ENCODE data around the gene KCNIP1. TPM values are rescaled to one million over a fixed set of nuclear protein-coding genes. Genes with fewer than 3 reads are reported as not detected.

KCNIP1 gene
- total RNA-seq, 1 experiment from 2014 or later, result not detected

DNA sequence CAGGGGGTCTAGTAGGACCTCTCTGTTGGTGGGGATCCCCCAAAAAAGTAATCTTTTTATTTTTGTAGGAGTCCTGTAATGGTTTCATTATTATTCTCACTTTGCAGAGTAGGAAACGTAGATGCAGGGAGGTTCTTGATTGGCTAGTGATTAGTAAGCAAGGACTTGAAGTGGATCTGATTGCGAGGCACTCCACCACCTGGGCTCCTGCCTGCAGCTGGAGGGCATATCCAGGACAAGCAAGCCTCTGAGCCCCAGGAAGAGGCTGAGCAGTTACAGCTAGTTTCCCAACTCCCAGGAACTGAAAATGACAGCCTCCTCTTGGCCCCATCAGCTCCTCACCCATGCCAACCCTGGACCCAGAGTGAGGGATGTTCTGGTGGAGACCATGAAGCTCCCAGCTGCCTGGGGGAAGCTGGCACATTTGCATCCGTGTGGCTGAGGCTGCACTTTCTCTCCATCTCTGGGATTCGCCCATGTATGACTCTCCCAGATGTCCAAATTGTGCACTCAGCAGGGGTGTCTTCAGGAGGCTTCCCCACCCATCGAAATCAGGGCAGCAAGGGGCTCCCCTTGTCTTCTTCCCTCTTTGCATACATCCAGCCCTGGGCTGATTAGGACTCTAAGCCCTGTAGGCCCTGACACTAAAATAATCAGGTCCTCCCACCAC lies 10.2 kb downstream of the KCNIP1 start:
- Histone ChIP-seq H2AFZ (ENCODE audit: low read depth, low read length, poor library complexity, severe bottlenecking) (no peak overlapping the region), H3K27ac (ENCODE audit: low read depth, low read length) (no peak overlapping the region), H3K36me3 (ENCODE audit: control insufficient read depth in 1 of 2, insufficient read depth in 2 of 2, low read length in 2 of 2) (no peaks in the 10 kb centered on the region), H3K27me3 (ENCODE audit: insufficient read depth, low read length) (peaks cover 33% of the 10 kb centered on the region), H3K9me3 (ENCODE audit: control insufficient read depth in 1 of 2, insufficient read depth in 1 of 2, low read depth in 1 of 2, low read length in 2 of 2) (no peaks in the 10 kb centered on the region), H3K9ac (ENCODE audit: low read length) (no peak overlapping the region), H3K9me2 (ENCODE audit: insufficient read depth) (no peaks in the 10 kb centered on the region), H3K79me2 (ENCODE audit: insufficient read depth, low read length) (no peaks in the 10 kb centered on the region), H3K4me1 (ENCODE audit: control insufficient read depth in 1 of 2, insufficient read depth in 2 of 2, low read length in 2 of 2) (no peaks in the 10 kb centered on the region), H3K4me3 (replicated peaks in 1 of 2; ENCODE audit: low read depth in 1 of 2, low read length in 2 of 2) (no peak overlapping the region), H3K4me2 (ENCODE audit: low read length) (no peak overlapping the region), H4K20me1 (ENCODE audit: insufficient read depth) (no peaks in the 10 kb centered on the region)
- RAD21 ChIA-PET (ENCODE audit: low non-redundant PET in 1 of 2, low total read pairs in 2 of 2, uncharacterized antibody in 2 of 2, unreplicated experiment in 2 of 2), result no interaction called here
- POLR2A ChIA-PET, result no interaction called here
- BruUV-seq (replicated peaks), result no TSS peak
- TF ChIP-seq EZH2phosphoT487 (IDR thresholded peaks at IDR 0.05; ENCODE audit: borderline replicate concordance) (no peak), POLR2A (IDR thresholded peaks at IDR 0.05; ENCODE audit: borderline replicate concordance, extremely low read depth, insufficient read depth, insufficient read length) (no peak), CBX3 (IDR thresholded peaks at IDR 0.05; ENCODE audit: low read depth) (no peak), SP1 (IDR thresholded peaks at IDR 0.05; ENCODE audit: low read depth) (no peak)
- intact Hi-C loops (cut with micrococcal nuclease), result no loop called here
- no peak for ATAC-seq
- CTCF ChIA-PET, result no interaction called here
- DNase-seq (ENCODE audit: low read depth, low spot score), result no peak

DNA sequence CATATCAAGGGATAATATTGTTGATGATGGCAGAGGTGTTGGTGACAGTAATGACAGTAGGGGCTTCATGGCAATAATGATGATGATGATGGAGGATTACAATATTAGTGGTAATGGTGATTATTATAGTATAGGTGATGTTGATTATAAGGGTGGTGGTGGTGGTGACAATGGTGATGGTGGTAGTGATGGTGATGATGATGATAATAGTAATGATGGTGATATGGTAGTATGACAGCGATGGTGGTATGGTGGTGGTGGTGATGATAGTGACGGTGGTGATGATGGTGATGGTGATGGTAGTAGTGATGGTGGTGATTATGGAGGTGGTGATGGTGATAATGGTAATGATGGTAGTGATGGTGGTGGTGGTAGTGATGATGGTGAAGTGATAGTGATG lies 13.6 kb downstream of the KCNIP1 start:
- Histone ChIP-seq H3K27ac (ENCODE audit: low read depth, low read length) (no peak overlapping the region), H3K4me3 (replicated peaks in 1 of 2; ENCODE audit: low read depth in 1 of 2, low read length in 2 of 2) (no peak overlapping the region), H2AFZ (ENCODE audit: low read depth, low read length, poor library complexity, severe bottlenecking) (no peak overlapping the region), H4K20me1 (ENCODE audit: insufficient read depth) (no peaks in the 10 kb centered on the region), H3K9me2 (ENCODE audit: insufficient read depth) (no peaks in the 10 kb centered on the region), H3K9ac (ENCODE audit: low read length) (no peak overlapping the region), H3K4me2 (ENCODE audit: low read length) (no peak overlapping the region), H3K36me3 (ENCODE audit: control insufficient read depth in 1 of 2, insufficient read depth in 2 of 2, low read length in 2 of 2) (no peaks in the 10 kb centered on the region), H3K9me3 (ENCODE audit: control insufficient read depth in 1 of 2, insufficient read depth in 1 of 2, low read depth in 1 of 2, low read length in 2 of 2) (no peaks in the 10 kb centered on the region), H3K27me3 (ENCODE audit: insufficient read depth, low read length) (peaks cover 52% of the 10 kb centered on the region), H3K79me2 (ENCODE audit: insufficient read depth, low read length) (no peaks in the 10 kb centered on the region), H3K4me1 (ENCODE audit: control insufficient read depth in 1 of 2, insufficient read depth in 2 of 2, low read length in 2 of 2) (peaks cover 5 to 6% of the 10 kb centered on the region in 2 experiments)
- RAD21 ChIA-PET (ENCODE audit: low non-redundant PET in 1 of 2, low total read pairs in 2 of 2, uncharacterized antibody in 2 of 2, unreplicated experiment in 2 of 2), result no interaction called here
- intact Hi-C loops (cut with micrococcal nuclease), result no loop called here
- POLR2A ChIA-PET, result no interaction called here
- CTCF ChIA-PET, result no interaction called here
- ATAC-seq (no peak), DNase-seq (ENCODE audit: low read depth, low spot score) (no peak)
- no TSS peak for BruUV-seq (replicated peaks)
- TF ChIP-seq SIN3A (IDR thresholded peaks at IDR 0.05; ENCODE audit: low read depth) (no peak), POLR2AphosphoS5 (IDR thresholded peaks at IDR 0.05; ENCODE audit: low read depth, low read length) (no peak), EZH2 (IDR thresholded peaks at IDR 0.05) (no peak), FOSL1 (IDR thresholded peaks at IDR 0.05; ENCODE audit: low read depth) (no peak), POLR2A (IDR thresholded peaks at IDR 0.05; ENCODE audit: borderline replicate concordance, extremely low read depth, insufficient read depth, insufficient read length) (no peak), ZNF274 (IDR thresholded peaks at IDR 0.05; ENCODE audit: low read depth, low read length) (no peak), TCF7L2 (IDR thresholded peaks at IDR 0.05; ENCODE audit: borderline replicate concordance, extremely low read depth, insufficient read depth, insufficient read length) (no peak), ELF1 (IDR thresholded peaks at IDR 0.05; ENCODE audit: borderline replicate concordance, low read depth) (no peak), ZFX (IDR thresholded peaks at IDR 0.05) (no peak), SP1 (IDR thresholded peaks at IDR 0.05; ENCODE audit: low read depth) (no peak), SRF (IDR thresholded peaks at IDR 0.05; ENCODE audit: low read depth) (no peak), CEBPB (IDR thresholded peaks at IDR 0.05; ENCODE audit: low read depth) (no peak), JUND (IDR thresholded peaks at IDR 0.05) (no peak)
- TF ChIP-seq, protein P1, sequence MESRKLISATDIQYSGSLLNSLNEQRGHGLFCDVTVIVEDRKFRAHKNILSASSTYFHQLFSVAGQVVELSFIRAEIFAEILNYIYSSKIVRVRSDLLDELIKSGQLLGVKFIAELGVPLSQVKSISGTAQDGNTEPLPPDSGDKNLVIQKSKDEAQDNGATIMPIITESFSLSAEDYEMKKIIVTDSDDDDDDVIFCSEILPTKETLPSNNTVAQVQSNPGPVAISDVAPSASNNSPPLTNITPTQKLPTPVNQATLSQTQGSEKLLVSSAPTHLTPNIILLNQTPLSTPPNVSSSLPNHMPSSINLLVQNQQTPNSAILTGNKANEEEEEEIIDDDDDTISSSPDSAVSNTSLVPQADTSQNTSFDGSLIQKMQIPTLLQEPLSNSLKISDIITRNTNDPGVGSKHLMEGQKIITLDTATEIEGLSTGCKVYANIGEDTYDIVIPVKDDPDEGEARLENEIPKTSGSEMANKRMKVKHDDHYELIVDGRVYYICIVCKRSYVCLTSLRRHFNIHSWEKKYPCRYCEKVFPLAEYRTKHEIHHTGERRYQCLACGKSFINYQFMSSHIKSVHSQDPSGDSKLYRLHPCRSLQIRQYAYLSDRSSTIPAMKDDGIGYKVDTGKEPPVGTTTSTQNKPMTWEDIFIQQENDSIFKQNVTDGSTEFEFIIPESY (IDR thresholded peaks at IDR 0.05; ENCODE audit: extremely low read depth, insufficient replicate concordance, low read length), result no peak
- TF ChIP-seq, protein P2, sequence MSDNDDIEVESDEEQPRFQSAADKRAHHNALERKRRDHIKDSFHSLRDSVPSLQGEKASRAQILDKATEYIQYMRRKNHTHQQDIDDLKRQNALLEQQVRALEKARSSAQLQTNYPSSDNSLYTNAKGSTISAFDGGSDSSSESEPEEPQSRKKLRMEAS (IDR thresholded peaks at IDR 0.05), result no peak
- TF ChIP-seq, protein P3, sequence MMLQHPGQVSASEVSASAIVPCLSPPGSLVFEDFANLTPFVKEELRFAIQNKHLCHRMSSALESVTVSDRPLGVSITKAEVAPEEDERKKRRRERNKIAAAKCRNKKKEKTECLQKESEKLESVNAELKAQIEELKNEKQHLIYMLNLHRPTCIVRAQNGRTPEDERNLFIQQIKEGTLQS (IDR thresholded peaks at IDR 0.05), result no peak
